ENCODE data around the gene RB1. TPM values are rescaled to one million over a fixed set of nuclear protein-coding genes. Genes with fewer than 3 reads are reported as not detected.

RB1 gene
- polyA plus RNA-seq, 2 of the 4 experiments (the other 2 are of a cell fraction): 17.7 to 22.2 TPM

GRCh38 chr13:48265217-48265815 is 38.2 kb upstream of the RB1 start:
- WGBS (ENCODE audit: missing lambda C conversion rate): 90% methylated on average over 8 of the region's 8 CpGs
- FAIRE-seq (no peak), DNase-seq (ENCODE audit: low read depth in 1 of 2, low spot score in 1 of 2) (no peak), ATAC-seq (no peak)
- ChIA-PET POLR2A (no interaction called here), CTCF (interaction anchor here (0.6 kb wide), 1 partner anchor 30 kb away, joined by 3 read pairs; no protein-coding TSS in a partner anchor)
- Histone ChIP-seq H3K4me3 (no peak overlapping the region), H3K4me2 (no peak overlapping the region), H3K9me3 (no peaks in the 10 kb centered on the region), H3K27ac (no peak overlapping the region), H3K4me1 (peaks cover 4% of the 10 kb centered on the region; the same call in 2 of the 3 replicates)
- TF ChIP-seq ESRRA (IDR thresholded peaks at IDR 0.05; ENCODE audit: borderline replicate concordance, low read length): no peak
- no peak for TF ChIP-seq SMC3 (IDR thresholded peaks at IDR 0.05)
- TF ChIP-seq, protein P1, sequence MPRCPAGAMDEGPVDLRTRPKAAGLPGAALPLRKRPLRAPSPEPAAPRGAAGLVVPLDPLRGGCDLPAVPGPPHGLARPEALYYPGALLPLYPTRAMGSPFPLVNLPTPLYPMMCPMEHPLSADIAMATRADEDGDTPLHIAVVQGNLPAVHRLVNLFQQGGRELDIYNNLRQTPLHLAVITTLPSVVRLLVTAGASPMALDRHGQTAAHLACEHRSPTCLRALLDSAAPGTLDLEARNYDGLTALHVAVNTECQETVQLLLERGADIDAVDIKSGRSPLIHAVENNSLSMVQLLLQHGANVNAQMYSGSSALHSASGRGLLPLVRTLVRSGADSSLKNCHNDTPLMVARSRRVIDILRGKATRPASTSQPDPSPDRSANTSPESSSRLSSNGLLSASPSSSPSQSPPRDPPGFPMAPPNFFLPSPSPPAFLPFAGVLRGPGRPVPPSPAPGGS (IDR thresholded peaks at IDR 0.05): no peak
- no peak for TF ChIP-seq RCOR1 (IDR thresholded peaks at IDR 0.05; ENCODE audit: low read depth, low read length)
- TF ChIP-seq RFX5 (IDR thresholded peaks at IDR 0.05): no peak
- TF ChIP-seq MAZ (IDR thresholded peaks at IDR 0.05; ENCODE audit: borderline replicate concordance, low read depth, low read length): no peak
- no peak for TF ChIP-seq CBX8 (IDR thresholded peaks at IDR 0.05)
- TF ChIP-seq ZC3H11A (IDR thresholded peaks at IDR 0.05): no peak
- TF ChIP-seq POLR2A (IDR thresholded peaks at IDR 0.05; ENCODE audit: low read length): no peak
- TF ChIP-seq ZNF302 (CRISPR knock-in tag; IDR thresholded peaks at IDR 0.05): no peak
- TF ChIP-seq MYC (IDR thresholded peaks at IDR 0.05; ENCODE audit: borderline replicate concordance, low read length): no peak
- no peak for TF ChIP-seq FOSB (CRISPR knock-in tag; IDR thresholded peaks at IDR 0.05)
- TF ChIP-seq, protein P2, sequence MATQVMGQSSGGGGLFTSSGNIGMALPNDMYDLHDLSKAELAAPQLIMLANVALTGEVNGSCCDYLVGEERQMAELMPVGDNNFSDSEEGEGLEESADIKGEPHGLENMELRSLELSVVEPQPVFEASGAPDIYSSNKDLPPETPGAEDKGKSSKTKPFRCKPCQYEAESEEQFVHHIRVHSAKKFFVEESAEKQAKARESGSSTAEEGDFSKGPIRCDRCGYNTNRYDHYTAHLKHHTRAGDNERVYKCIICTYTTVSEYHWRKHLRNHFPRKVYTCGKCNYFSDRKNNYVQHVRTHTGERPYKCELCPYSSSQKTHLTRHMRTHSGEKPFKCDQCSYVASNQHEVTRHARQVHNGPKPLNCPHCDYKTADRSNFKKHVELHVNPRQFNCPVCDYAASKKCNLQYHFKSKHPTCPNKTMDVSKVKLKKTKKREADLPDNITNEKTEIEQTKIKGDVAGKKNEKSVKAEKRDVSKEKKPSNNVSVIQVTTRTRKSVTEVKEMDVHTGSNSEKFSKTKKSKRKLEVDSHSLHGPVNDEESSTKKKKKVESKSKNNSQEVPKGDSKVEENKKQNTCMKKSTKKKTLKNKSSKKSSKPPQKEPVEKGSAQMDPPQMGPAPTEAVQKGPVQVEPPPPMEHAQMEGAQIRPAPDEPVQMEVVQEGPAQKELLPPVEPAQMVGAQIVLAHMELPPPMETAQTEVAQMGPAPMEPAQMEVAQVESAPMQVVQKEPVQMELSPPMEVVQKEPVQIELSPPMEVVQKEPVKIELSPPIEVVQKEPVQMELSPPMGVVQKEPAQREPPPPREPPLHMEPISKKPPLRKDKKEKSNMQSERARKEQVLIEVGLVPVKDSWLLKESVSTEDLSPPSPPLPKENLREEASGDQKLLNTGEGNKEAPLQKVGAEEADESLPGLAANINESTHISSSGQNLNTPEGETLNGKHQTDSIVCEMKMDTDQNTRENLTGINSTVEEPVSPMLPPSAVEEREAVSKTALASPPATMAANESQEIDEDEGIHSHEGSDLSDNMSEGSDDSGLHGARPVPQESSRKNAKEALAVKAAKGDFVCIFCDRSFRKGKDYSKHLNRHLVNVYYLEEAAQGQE (IDR thresholded peaks at IDR 0.05): no peak
- no peak for TF ChIP-seq RARB (CRISPR knock-in tag; IDR thresholded peaks at IDR 0.05)
- TF ChIP-seq GATA3 (IDR thresholded peaks at IDR 0.05; ENCODE audit: borderline replicate concordance): no peak
- TF ChIP-seq, protein P3, sequence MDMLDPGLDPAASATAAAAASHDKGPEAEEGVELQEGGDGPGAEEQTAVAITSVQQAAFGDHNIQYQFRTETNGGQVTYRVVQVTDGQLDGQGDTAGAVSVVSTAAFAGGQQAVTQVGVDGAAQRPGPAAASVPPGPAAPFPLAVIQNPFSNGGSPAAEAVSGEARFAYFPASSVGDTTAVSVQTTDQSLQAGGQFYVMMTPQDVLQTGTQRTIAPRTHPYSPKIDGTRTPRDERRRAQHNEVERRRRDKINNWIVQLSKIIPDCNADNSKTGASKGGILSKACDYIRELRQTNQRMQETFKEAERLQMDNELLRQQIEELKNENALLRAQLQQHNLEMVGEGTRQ (IDR thresholded peaks at IDR 0.05): no peak

- Histone ChIP-seq H3K9me3 (no peaks in the 10 kb centered on the region), H3K4me3 (no peak overlapping the region), H3K27ac (no peak overlapping the region), H3K4me2 (no peak overlapping the region), H3K4me1 (peaks cover 4% of the 10 kb centered on the region; the same call in 2 of the 3 replicates)
- no peak for DNase-seq (ENCODE audit: low read depth in 1 of 2, low spot score in 1 of 2)
- POLR2A ChIA-PET: no interaction called here
- no peak for ATAC-seq
- CTCF ChIA-PET: no interaction called here
- no peak for FAIRE-seq
- no peak for TF ChIP-seq SREBF2 (IDR thresholded peaks at IDR 0.05)
- no peak for TF ChIP-seq POLR2A (IDR thresholded peaks at IDR 0.05; ENCODE audit: low read length)
- no peak for TF ChIP-seq HOXA7 (CRISPR knock-in tag; IDR thresholded peaks at IDR 0.05)
- TF ChIP-seq HDAC2 (IDR thresholded peaks at IDR 0.05): no peak
- TF ChIP-seq CHD4 (IDR thresholded peaks at IDR 0.05; ENCODE audit: borderline replicate concordance): no peak
- TF ChIP-seq RAD21 (conservative IDR thresholded peaks at IDR 0.05 in 1 of 2, IDR thresholded peaks at IDR 0.05 in 1 of 2): no peak
- TF ChIP-seq CHD2 (IDR thresholded peaks at IDR 0.05; ENCODE audit: low read length, partially characterized antibody): no peak
- no peak for TF ChIP-seq MYC (IDR thresholded peaks at IDR 0.05; ENCODE audit: borderline replicate concordance, low read length)
- no peak for TF ChIP-seq HEYL (CRISPR knock-in tag; IDR thresholded peaks at IDR 0.05)
- TF ChIP-seq TP53 (CRISPR knock-in tag; IDR thresholded peaks at IDR 0.05): no peak
- no peak for TF ChIP-seq BHLHE40 (IDR thresholded peaks at IDR 0.05; ENCODE audit: low read depth, low read length)
- TF ChIP-seq PHF8 (IDR thresholded peaks at IDR 0.05; ENCODE audit: borderline replicate concordance, low read depth): no peak
- no peak for TF ChIP-seq NR3C1 (IDR thresholded peaks at IDR 0.05)
- TF ChIP-seq MAX (IDR thresholded peaks at IDR 0.05): no peak
- TF ChIP-seq HOXB5 (CRISPR knock-in tag; IDR thresholded peaks at IDR 0.05): no peak
- no peak for TF ChIP-seq FOXS1 (CRISPR knock-in tag; IDR thresholded peaks at IDR 0.05)
- TF ChIP-seq HMGXB4 (CRISPR knock-in tag; IDR thresholded peaks at IDR 0.05; ENCODE audit: borderline replicate concordance): no peak
- TF ChIP-seq, protein P1 (IDR thresholded peaks at IDR 0.05): no peak
These were observed 37.4 kb upstream of the RB1 start for GRCh38 chr13:48266150-48266549.

Data from A549 (cell line).